K562 (cell line): ENCODE measurements around the gene ERCC4. TPM values are rescaled to one million over a fixed set of nuclear protein-coding genes. Genes with fewer than 3 reads are reported as not detected.
A peak's percentile ranks its signal among the peaks of the same experiment; 100 is the strongest.

ENCODE experiments used
- FOXA3 ChIP-seq, 2 experiments: fragments of 450-650 bp in 1 of 2; sonication (generic) in 1 of 2; formaldehyde crosslinking; IDR thresholded peaks in 1 of 2; conservative IDR thresholded peaks in 1 of 2; 2 replicates each; pipeline versions ENCODE4 v1.4.0 to v1.8.0; 2020 to 2022; ENCODE audit warnings: mild to moderate bottlenecking in 2 of 2, missing genetic modification reagents in 1 of 2
- GATA2 ChIP-seq: sonication (generic); formaldehyde crosslinking; IDR thresholded peaks from 2 replicates; pipeline ENCODE4 v1.4.0; 2020; ENCODE audit warnings: mild to moderate bottlenecking, missing genetic modification reagents
- HOXB6 ChIP-seq: fragments of 250-450 bp; sonication (Bioruptor Pico); IDR thresholded peaks from 2 replicates; pipeline ENCODE4 v1.5.1; 2022; ENCODE audit warnings: mild to moderate bottlenecking, borderline replicate concordance
- JUND ChIP-seq, 2 experiments: IDR thresholded peaks; 2 replicates in 1 of 2; 3 replicates in 1 of 2; pipeline ENCODE4 v1.6.1; 2011; ENCODE audit warnings: borderline replicate concordance in 2 of 2, low read depth in 2 of 2, low read length in 2 of 2, improper control_type of control experiment in 1 of 2, missing biosample characterization in 1 of 2, missing genetic modification characterization in 1 of 2, missing genetic modification reagents in 1 of 2
- MAFF ChIP-seq: IDR thresholded peaks from 2 replicates; pipeline ENCODE4 v1.6.1; 2012; ENCODE audit warnings: low read length, improper control_type of control experiment
- MAFG ChIP-seq: fragments of 450-650 bp; conservative IDR thresholded peaks from 2 replicates; pipeline ENCODE4 v1.6.1; 2016; ENCODE audit warnings: missing genetic modification characterization, missing compliant biosample characterization
- MCM5 ChIP-seq: fragments of 450-650 bp; IDR thresholded peaks from 2 replicates; pipeline ENCODE4 v1.6.1; 2016; ENCODE audit warnings: low read depth
- NFE2 ChIP-seq: IDR thresholded peaks from 2 replicates; pipeline ENCODE4 v1.6.1; 2014; ENCODE audit warnings: antibody characterized with exemption, low read depth
- NR3C1 ChIP-seq: sonication (generic); formaldehyde crosslinking; IDR thresholded peaks from 2 replicates; pipeline ENCODE4 v1.8.1; 2022; ENCODE audit warnings: missing genetic modification reagents
- PCBP2 ChIP-seq: fragments of 200-400 bp; formaldehyde crosslinking; IDR thresholded peaks from 2 replicates; pipeline ENCODE4 v1.6.1; 2018; ENCODE audit warnings: low read length, low read depth, mild to moderate bottlenecking, moderate library complexity; ENCODE audit not compliant: poor library complexity, severe bottlenecking
- PPARD ChIP-seq: fragments of 250-450 bp; sonication (Bioruptor Pico); IDR thresholded peaks from 2 replicates; pipeline ENCODE4 v1.8.0; 2022; ENCODE audit warnings: inconsistent platforms, mild to moderate bottlenecking, moderate library complexity
- RBM15 ChIP-seq: fragments of 200-400 bp; formaldehyde crosslinking; IDR thresholded peaks from 2 replicates; pipeline ENCODE4 v1.6.1; 2018; ENCODE audit warnings: mild to moderate bottlenecking, low read length, moderate library complexity; ENCODE audit not compliant: insufficient read depth
- SREBF1 ChIP-seq: fragments of 150-350 bp; IDR thresholded peaks from 2 replicates; pipeline ENCODE4 v1.6.1; 2014; ENCODE audit warnings: antibody characterized with exemption, low read depth, low read length, borderline replicate concordance
- ZFP30 ChIP-seq: fragments of 250-450 bp; sonication (Bioruptor Pico); IDR thresholded peaks from 2 replicates; pipeline ENCODE4 v1.8.0; 2022; ENCODE audit warnings: moderate library complexity, mild to moderate bottlenecking, inconsistent platforms, borderline replicate concordance
- polyA plus RNA-seq, 8 experiments: library from polyadenylated mRNA; depleted of rRNA in 4 of 8; stranded (reverse) in 5 of 8; unstranded in 3 of 8; fragments of >200 nt; fragmentation: Nextera tagmentation in 2 of 8; fragmentation: Illumina TruSeq in 1 of 8; extraction: Ambion mirVana in 2 of 8; extraction: Trizol in 1 of 8; gene quantifications; 2 replicates each; pipeline versions ENCODE4 v1.2.1 to v1.2.3, GENCODE V29; 2011 to 2014; ENCODE audit warnings: inconsistent platforms in 1 of 8, missing spikeins in 1 of 8
- total RNA-seq, 7 experiments: library from RNA; depleted of rRNA in 6 of 7; stranded (reverse); fragments of >200 nt in 6 of 7; fragmentation: Illumina TruSeq in 2 of 7; extraction: Trizol in 2 of 7; gene quantifications; 2 replicates each; pipeline versions ENCODE4 v1.2.1 to v1.2.3, GENCODE V29; 2011 to 2021; ENCODE audit warnings: low replicate concordance in 1 of 7
- TF ChIP-seq, protein P1 (sequence below), 2 experiments: fragments of 450-650 bp in 1 of 2; IDR thresholded peaks; 2 replicates each; pipeline ENCODE4 v1.6.1; 2011 to 2017; ENCODE audit warnings: low read depth in 2 of 2, antibody characterized with exemption in 1 of 2, borderline replicate concordance in 1 of 2, low read length in 1 of 2, mild to moderate bottlenecking in 1 of 2, mixed read lengths in 1 of 2; ENCODE audit not compliant: control insufficient read depth in 1 of 2
- TF ChIP-seq, protein P2 (sequence below): sonication (generic); IDR thresholded peaks from 2 replicates; pipeline ENCODE4 v1.6.1; 2016
- TF ChIP-seq, protein P3 (sequence below): sonication (generic); formaldehyde crosslinking; IDR thresholded peaks from 2 replicates; pipeline ENCODE4 v1.8.1; 2023; ENCODE audit warnings: mild to moderate bottlenecking, missing genetic modification reagents
- TF ChIP-seq, protein P4 (sequence below): sonication (generic); formaldehyde crosslinking; IDR thresholded peaks from 2 replicates; pipeline ENCODE4 v1.4.0; 2020; ENCODE audit warnings: mild to moderate bottlenecking, missing genetic modification reagents

ERCC4 gene
- total and polyA plus RNA-seq, 9 of the 15 experiments (the other 6 are each of a cell fraction or from before 2014, with no cell fraction given), result 3.7 to 10.5 (median 6.0) TPM

DNA sequence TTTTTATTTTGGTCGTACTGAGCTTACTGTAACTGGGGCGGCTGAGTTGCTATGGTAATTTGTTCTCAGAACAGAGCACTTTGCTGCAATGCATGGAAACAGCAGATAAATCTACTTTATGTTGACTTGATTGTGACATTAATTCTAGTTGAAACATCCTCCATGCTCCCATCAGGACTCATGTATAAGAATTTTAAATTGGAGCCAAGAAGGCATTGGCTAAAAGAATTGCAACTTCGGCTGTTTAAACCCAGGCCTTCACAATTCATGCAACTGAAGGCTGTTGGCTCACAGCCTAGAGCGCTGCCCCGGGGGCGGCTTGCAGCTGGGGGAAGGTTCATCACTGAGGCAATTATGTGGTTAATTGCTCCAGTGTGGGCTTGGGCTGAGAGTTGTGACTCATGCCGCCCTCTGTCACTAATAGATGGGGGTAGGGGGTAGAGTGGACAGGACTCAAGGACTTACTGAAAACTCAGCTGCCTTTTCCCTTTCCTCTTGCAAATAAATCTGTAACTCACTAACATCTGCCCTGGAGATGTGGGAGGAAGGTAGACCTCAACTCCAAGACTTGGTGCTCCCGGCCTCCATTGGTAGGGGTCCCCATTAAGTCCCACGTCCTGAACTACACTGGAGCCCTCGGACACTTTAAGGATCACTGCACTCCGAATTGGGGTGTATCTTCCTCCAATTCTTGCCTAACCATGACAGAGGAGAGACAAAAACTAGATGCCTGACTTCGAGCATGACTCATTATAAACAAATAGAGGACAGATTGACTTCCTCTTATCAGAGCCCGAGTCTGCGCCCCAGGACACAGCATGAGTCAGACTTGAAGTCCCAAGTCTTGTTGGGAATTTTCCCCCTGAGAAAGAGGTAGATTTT lies 37.5 kb downstream of the ERCC4 start (continued):
- TF ChIP-seq, protein P1, sequence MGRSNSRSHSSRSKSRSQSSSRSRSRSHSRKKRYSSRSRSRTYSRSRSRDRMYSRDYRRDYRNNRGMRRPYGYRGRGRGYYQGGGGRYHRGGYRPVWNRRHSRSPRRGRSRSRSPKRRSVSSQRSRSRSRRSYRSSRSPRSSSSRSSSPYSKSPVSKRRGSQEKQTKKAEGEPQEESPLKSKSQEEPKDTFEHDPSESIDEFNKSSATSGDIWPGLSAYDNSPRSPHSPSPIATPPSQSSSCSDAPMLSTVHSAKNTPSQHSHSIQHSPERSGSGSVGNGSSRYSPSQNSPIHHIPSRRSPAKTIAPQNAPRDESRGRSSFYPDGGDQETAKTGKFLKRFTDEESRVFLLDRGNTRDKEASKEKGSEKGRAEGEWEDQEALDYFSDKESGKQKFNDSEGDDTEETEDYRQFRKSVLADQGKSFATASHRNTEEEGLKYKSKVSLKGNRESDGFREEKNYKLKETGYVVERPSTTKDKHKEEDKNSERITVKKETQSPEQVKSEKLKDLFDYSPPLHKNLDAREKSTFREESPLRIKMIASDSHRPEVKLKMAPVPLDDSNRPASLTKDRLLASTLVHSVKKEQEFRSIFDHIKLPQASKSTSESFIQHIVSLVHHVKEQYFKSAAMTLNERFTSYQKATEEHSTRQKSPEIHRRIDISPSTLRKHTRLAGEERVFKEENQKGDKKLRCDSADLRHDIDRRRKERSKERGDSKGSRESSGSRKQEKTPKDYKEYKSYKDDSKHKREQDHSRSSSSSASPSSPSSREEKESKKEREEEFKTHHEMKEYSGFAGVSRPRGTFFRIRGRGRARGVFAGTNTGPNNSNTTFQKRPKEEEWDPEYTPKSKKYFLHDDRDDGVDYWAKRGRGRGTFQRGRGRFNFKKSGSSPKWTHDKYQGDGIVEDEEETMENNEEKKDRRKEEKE (IDR thresholded peaks at IDR 0.05; ENCODE audit: borderline replicate concordance in 1 of 2, control insufficient read depth in 1 of 2, low read depth in 2 of 2, low read length in 1 of 2), result 0 out of 4 replicates have a peak, but pooled peaks of 1 of the 2 experiments have one; percentile 13
- TF ChIP-seq, protein P2, sequence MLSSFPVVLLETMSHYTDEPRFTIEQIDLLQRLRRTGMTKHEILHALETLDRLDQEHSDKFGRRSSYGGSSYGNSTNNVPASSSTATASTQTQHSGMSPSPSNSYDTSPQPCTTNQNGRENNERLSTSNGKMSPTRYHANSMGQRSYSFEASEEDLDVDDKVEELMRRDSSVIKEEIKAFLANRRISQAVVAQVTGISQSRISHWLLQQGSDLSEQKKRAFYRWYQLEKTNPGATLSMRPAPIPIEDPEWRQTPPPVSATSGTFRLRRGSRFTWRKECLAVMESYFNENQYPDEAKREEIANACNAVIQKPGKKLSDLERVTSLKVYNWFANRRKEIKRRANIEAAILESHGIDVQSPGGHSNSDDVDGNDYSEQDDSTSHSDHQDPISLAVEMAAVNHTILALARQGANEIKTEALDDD, result peak; percentile 37; the same call in 1 of the 2 replicates
- TF ChIP-seq PPARD, result no peak
- TF ChIP-seq NR3C1, result no peak
- TF ChIP-seq MCM5, result no peak
- peak; percentile 76 for TF ChIP-seq NFE2
- peak; percentile 31; the same call in 1 of the 2 replicates for TF ChIP-seq MAFG (tag)
- TF ChIP-seq GATA2, result no peak
- TF ChIP-seq RBM15, result no peak
- peak; percentile 40; the same call in 1 of the 2 replicates for TF ChIP-seq MAFF
- no peak for TF ChIP-seq SREBF1
- TF ChIP-seq JUND (IDR thresholded peaks at IDR 0.05; ENCODE audit: borderline replicate concordance, low read depth, low read length), result peak; percentile 99
- TF ChIP-seq JUND (tag; IDR thresholded peaks at IDR 0.05; ENCODE audit: borderline replicate concordance, low read depth, low read length), result peak; percentile 99
- peak; percentile 84 to 90; a peak in 3 of 4 replicates for TF ChIP-seq FOXA3 (CRISPR knock-in tag; conservative IDR thresholded peaks at IDR 0.05 in 1 of 2, IDR thresholded peaks at IDR 0.05 in 1 of 2)
- TF ChIP-seq PCBP2, result no peak
- TF ChIP-seq, protein P3, sequence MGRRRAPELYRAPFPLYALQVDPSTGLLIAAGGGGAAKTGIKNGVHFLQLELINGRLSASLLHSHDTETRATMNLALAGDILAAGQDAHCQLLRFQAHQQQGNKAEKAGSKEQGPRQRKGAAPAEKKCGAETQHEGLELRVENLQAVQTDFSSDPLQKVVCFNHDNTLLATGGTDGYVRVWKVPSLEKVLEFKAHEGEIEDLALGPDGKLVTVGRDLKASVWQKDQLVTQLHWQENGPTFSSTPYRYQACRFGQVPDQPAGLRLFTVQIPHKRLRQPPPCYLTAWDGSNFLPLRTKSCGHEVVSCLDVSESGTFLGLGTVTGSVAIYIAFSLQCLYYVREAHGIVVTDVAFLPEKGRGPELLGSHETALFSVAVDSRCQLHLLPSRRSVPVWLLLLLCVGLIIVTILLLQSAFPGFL (CRISPR knock-in tag), result no peak
- TF ChIP-seq, protein P4, sequence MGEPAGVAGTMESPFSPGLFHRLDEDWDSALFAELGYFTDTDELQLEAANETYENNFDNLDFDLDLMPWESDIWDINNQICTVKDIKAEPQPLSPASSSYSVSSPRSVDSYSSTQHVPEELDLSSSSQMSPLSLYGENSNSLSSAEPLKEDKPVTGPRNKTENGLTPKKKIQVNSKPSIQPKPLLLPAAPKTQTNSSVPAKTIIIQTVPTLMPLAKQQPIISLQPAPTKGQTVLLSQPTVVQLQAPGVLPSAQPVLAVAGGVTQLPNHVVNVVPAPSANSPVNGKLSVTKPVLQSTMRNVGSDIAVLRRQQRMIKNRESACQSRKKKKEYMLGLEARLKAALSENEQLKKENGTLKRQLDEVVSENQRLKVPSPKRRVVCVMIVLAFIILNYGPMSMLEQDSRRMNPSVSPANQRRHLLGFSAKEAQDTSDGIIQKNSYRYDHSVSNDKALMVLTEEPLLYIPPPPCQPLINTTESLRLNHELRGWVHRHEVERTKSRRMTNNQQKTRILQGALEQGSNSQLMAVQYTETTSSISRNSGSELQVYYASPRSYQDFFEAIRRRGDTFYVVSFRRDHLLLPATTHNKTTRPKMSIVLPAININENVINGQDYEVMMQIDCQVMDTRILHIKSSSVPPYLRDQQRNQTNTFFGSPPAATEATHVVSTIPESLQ (CRISPR knock-in tag), result no peak
- TF ChIP-seq HOXB6 (CRISPR knock-in tag), result no peak
- no peak for TF ChIP-seq ZFP30 (CRISPR knock-in tag)
